HG03097 (cell line): Measurements from ENCODE around the gene RAB15.

ENCODE experiments used
- ATAC-seq: cut with Tn5 transposase; IDR thresholded peaks from one replicate; pipeline ENCODE4 v1.9.1; 2021; ENCODE audit not compliant: unreplicated experiment, low FRiP score

The RAB15 gene

DNA sequence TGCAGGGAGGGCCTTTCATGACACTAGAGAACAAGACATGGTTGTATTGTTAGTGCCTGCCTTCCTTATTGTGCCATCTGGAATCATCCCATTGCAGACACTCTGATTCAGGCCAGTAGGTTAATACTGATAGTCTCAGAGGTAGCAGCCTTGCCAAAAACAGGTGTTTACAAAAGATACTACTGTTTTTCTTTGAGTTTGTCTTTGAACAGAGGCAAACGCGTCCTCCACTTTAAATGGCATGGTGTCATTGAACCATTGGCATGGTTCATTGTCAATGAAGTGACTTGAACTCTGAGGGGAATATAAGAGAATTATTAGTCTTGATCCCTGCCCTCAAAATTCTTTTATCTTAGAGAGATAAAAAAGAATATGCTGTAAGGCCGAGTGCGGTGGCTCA is 18.8 kb upstream of the RAB15 start:
- no peak for ATAC-seq

DNA sequence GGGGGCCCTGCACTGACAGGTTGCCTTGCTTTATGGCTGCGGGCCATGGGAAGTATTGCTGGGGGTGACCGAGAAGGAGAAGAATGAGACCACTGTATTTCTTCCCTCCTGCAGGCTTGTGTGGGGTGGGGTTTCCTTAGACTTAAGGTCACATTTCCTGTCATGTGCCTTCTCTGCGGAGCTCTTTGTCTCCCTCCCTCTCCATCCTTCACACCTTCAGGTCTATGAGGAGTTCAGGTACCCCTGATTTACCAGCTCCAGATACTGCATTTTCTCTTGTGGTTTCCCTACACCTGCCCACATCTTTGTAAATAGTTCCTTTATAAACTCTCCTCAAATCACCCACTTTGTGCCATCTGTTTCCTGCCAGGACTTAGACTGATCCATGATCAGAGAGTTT is 18.2 kb upstream of the RAB15 start:
- no peak for ATAC-seq

DNA sequence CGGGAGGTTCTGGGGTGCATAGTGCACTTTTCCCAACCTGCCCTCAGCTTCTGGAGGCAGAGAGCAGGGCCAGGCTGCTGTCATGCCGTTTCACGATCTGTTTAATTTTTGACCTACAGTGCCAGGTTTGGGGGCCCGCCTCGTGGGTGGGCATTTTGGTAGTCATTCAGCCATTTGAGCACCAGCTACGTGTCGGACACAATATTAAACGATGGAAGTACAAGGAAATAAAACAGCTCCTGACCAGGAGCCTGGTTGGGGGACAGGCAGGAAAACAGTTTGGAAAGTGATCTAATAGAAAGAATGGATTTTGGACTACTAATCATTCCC is 15.3 kb upstream of the RAB15 start:
- no peak for ATAC-seq

DNA sequence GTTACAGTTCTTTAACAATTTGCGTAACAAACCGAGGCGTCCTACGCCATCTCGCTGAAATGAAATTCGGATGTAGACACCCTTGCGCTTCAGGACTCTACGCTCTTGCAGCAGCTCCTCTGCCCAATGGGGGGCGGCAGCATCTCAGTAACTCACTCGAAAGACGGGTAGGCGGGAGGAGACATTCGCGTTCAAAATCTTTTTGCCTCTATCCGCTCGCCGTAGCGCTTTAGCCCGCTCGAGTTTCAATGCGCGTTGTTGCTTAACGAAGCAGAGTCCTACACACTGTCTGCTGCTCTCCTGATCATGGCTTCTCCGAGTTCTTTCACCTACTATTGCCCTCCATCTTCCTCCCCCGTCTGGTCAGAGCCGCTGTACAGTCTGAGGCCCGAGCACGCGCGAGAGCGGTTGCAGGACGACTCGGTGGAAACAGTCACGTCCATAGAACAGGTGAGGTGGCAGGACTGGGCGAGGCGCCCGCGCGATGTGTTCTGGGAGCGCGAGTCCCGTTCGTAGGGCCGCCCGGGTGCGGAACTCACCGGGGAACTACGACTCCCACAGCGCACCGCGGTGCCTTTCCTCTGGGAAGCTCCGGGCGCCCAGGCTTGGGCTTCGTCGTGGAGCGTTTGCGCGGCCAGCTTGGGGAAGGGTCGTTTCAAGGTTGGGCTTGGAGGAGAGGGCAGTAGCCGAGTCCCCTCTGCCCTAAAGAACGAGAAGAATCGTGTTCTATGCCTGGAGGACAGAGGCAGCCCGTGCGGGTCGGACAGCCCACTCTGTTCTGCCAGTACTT is 14.7 kb upstream of the RAB15 start, which contains the start of gene FNTB:
TSS of gene FNTB (plus strand) at position 248 of the 790 bp plus-strand sequence. CDS start at position 307, 59 bp downstream.
- ATAC-seq: peak; percentile 84

DNA sequence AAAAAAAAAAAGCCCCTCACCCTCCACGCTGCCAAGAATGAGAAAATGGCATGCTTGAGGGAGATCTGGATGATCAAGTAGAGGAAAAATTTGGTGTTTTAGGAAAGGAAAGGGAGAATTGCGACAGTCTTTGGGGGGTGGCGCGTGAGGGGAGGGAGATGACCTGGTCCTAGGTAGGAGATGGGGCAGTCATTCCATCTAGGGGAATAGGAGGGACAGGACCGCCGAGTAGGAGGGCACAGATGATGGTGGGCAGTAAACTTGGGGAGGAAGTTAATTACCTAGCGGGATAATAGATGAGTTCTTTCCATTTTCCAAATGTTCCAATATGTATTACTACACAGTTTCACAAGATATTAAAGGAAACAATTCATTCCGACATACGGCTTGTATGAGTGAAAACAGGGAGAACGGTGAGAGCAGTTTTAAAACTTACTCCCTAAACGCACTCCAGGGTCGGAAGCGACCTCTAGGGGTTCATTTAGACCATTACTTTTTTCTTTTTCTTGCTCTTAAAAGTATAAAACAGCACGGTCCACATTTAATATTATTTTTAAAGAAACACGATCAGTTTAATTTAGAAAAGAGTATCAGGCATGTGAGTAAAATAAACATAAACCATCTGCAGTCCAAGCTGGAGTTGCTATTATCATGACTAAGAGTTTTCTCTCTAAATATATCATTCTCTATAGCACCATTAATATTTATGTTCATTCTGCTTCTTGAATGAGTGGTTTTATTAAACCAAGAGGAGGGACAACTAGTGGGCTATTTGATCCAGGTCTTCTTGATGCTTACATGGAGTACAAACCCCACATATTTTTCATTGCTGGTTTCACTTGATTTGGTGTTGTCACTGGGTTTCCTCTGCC is 11.5 kb upstream of the RAB15 start:
- ATAC-seq: no peak

DNA sequence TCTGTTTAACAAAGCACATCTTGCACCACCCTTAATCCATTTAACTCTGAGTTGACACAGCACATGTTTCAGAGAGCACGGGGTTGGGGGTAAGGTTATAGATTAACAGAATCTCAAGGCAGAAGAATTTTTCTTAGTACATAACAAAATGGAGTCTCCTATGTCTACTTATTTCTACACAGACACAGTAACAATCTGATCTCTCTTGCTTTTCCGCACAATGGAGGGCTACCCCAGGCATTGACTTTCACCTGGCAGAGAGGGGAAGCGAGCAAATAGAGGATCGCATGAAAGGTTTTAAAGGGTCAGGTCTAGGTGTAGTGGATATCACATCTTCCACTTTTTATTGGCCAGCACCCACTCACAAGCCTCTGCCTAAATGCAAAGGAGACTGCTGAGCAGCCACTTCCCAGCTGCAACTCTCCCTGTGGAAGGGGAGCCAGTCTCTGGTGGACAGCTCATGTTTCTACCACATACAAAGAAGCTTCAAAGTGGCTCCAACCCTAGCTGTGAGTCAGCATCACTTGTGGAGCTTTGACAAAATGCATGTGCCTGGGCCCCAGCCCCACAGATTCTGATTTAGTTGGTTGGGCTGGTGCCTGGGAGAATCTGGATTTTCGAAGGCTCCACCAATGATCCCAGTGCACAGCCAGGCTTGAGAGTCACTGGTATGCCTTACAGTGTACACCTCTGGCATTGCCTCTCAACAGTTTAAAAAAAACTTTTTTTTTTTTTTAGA is 7.4 kb upstream of the RAB15 start:
- ATAC-seq: no peak

DNA sequence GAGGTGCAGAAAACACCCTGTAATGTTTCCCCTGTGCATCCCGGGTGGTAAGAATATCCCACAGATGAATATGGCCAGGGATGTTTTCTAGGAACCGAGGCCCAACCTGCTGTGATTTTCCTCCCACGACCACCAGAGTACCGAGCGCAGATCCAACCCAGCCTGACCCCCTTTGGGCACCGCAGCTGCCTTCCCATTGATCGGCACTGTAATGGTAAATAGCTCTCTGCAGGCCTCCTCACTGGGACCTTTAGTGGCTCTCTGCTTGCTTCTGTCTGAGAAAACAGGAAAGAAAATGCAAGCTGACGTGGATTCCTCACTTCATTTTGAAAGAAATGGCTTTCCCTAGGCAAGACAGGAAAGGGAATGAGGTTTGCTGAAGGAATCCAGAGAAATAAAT is 2.4 kb upstream of the RAB15 start:
- no peak for ATAC-seq

DNA sequence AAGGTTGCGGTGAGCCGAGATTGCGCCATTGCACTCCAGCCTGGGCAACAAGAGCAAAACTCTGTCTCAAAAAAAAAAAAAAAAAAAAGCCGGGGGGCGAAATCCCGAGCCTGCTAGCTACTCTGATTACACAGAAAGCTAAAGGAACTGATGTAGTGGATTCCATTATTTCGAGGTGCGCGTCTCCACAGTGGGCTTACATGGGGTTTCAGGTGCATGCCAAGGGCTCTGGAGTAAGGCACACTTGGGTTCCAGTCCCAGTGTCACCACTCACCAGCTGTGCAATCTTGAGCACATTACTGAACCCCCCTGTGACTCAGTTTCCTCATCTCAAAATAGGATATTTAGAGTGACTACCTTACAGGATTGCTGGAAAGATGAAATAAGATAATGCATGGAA is 1.7 kb upstream of the RAB15 start:
- ATAC-seq: no peak

DNA sequence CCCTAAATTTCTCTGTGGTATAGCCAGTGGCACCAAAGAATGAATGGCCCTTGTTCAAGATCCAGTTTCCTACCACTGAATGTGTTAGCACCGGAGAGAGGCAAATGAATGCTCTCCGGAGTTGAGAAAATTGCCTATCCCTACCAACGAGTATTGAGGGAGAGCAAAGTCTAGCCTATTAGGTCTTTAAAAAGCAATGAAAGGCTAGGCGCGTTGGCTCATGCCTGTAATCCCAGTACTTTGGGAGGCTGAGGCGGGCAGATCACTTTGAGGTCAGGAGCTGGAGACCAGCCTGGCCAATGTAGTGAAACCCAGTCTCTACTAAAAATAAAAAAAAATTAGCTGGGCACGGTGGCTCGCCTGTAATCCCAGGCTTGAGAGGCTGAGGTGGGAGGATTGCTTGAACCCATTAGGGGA is 898 bp upstream of the RAB15 start:
- no peak for ATAC-seq

DNA sequence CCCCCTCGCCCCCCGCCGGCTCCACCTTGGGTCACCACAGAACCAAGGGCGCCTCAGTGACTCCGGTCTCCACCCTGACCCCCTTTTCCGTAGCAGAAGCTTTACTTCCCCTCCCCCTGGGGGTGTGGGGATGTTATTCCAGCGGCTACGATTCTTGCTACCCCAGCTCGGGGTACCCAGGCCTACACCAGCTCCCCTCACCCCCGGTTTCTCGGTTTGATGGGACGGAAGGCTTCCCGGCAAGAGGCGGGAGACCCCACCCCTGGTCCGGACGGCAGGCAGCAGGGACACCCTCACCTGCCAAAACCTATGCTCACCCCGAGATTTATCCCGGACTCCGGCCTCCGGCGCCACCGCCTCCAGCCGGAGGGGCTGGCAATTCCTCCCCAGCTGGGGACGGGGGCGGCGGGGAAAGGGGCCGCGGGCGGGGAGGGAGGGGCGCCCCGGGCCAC is 619 bp downstream of the RAB15 start:
- ATAC-seq: no peak

DNA sequence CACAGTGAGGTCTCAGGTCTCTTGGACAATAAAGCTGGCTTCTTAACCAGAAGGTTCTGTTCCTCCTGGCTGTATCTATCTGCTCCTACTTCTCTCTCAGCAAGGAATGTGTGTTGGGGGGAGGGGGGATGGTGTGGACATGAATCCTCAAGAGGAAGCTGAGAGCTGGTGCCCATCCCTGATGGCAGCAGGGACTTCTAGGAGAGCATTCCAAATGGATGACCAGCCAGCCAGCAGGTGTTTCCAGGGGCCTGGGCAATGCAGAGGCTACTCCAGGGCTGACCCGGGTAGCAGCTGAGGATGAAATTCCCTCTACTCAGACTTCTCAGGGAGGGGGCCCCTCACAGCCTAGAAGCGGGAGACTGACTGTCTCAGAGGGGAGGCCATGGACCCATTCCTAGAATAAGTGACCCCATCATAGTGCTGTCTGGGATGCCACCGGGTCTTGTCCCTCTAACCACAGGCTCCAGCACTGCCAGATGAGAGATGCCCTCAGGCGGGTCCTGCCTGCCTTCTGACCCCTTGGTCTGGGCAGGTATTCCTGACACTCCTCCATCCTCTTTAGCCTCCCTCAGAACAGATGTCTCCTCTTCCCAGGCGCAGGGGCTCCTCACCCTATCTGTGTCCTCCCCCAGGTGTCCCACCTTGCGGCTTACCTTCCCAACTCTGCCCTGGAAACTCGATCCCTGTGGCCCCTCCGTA is 1.2 kb downstream of the RAB15 start:
- ATAC-seq: no peak

DNA sequence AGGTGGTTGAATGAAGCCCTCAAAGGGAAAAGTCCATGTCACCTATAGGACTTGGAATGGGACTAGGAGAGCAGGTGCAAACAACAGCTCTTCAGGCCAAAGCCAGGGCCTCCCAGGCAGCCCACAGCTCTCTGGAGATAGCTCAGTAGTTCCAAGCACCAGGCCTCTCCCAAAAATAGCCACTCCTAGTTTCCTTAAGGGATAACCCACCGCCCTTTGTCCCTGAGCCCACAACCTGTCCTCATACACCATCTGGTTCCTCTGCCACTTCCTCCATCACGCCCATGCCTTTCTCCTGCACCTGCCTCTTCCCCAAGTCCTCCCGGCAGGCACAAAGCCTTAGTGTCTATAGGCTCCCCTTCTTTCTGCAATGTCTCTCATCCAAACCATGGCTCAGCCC is 2.1 kb downstream of the RAB15 start:
- ATAC-seq: no peak

DNA sequence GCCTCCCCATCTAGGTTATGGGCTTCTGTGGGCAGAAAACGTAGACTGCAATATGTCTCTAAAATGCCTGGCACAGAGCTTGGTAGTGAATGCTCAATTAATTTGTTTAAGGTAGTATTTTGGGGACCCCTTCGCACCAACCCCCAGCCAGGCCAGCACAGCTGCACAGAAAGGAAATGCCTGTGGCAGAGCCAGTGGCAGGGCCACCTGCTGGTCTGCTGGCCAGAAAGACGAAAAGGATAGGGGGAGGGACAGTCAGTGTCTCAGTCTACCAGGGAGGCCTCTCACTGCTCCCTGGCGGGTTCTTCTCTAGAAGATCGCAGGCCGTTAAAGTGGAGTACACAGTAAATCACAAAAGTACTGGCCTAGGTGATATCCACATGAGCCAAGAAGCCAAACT is 3.5 kb downstream of the RAB15 start:
- ATAC-seq: no peak

DNA sequence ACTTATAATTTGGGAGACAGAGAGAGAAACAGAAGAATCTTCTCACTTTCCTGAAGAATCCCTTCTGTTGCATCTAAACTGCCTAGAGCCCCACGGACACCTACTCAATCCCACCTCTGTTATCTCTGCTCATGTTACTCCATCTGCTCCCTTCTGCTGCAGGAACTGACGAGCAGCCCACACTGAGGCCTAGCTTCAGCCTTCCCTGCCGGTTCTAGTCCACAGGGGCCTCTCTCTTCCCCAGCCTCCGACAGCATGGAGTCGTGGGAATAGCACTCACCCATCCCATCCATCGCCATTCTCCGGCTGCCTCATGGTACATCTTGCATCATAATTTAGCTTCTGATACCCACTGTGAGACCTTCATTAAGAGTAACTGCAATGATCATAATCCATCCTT is 4.0 kb downstream of the RAB15 start:
- ATAC-seq: no peak

DNA sequence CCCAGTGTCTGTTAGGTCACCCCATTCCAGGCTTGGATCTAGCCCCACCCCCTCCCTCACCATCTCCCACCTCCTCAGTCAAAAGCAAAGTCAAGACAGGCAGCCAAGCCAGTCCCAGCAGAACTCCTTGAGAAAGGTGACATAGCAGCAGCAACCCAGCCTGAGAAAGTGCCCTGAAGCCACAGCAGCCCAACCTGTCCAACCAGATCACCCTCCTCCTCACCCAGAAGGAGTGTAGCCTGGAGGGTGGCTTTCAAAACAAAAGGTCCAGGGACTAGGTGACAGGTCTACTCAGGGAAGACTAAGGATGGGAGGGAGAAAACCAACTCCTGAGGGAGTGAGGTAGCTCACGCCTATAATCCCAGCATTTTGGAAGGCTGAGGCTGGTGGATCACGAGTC is 5.2 kb downstream of the RAB15 start:
- no peak for ATAC-seq

DNA sequence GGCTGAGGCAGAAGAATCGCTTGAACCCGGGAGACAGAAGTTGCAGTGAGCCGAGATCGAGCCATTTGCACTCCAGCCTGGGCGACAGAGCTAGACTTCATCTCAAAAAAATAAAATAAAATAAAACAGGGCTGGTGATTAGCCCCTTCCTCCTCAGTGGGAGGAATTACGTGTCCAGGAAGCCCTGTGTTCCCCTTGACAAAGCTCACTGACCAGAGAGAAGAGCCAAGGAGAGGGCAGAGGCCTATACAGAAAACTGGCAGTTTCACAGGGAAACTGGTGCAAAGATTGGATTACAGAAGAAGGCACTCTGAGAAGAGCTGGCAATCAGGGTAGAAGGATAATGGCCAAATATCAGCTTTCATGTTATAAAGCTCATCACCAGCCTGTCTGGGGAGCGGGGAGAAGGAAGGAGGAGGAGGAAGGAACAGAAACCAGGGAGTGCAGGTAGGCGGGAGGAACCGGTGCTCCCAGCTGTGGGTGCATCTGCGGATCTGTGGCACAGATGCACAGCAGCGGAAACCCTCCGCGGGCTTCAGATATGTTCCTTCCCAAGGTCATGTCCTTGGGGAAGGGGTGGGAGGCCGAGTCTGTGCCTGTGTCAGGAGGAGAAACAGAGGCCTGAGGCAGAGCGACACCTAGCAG is 6.7 kb downstream of the RAB15 start:
- ATAC-seq: no peak

DNA sequence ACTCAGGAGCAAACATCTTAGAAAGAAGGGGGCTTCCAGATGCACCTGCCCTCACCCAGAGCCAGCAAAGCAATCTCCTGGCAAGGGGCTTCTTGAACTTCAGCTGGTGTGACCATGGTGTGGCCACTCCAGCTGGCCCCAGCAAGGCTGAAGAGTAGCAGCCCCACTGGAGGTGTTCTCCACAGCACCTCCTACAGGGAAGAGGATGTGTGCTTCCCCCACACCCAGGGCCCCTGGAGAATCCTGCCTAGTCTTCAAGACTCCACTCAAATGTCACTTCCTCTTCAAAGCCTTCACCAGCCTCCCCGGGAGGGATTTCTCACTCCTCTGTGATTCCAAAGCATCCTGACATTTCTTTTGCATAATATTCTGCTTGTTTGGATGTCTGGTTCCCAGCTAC is 8.5 kb downstream of the RAB15 start:
- no peak for ATAC-seq

DNA sequence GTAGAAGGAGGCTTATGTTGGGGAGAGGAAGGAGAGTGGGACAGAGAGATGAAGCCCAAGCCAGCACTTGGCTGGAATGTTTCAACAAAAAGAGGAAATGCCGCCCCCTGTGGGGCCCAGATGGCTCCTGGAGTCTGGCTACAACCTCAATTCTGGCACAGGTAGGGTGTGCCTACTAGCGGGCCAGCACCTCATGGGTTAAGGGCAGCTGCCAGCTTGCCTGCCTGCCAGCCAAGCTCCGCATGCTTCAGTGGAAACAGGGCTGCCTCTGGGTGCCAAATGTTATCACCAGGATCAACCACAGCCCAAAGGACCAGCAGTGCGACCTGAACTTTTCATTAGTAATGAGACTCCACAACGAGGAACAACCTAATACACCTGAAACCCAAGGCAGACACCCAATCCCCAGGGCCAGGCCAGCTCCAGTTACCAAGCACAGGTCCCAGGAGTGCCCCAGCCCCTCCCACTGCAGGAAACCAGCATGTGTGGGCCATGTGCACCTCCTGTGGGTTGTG is 11.3 kb downstream of the RAB15 start:
- ATAC-seq: no peak

DNA sequence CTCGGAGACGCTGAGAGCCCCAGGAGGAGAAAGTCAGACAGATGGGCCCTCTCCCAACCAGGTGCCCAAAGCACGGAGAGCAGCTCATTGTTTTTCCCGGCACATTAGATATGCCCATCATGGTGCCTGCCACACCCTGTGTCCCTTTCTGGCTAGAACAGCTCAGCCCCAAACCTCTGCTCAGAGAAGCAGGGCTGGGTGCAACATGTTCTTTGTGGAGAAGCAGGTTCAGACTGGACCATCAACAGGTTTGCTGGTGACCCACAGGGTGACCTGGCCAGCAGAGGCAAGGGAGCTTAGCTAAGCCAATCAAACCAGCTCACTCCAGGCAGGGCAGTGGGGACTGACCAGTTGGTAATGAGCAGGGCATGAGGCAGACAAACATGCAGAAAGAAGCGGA is 13.4 kb downstream of the RAB15 start:
- ATAC-seq: no peak

DNA sequence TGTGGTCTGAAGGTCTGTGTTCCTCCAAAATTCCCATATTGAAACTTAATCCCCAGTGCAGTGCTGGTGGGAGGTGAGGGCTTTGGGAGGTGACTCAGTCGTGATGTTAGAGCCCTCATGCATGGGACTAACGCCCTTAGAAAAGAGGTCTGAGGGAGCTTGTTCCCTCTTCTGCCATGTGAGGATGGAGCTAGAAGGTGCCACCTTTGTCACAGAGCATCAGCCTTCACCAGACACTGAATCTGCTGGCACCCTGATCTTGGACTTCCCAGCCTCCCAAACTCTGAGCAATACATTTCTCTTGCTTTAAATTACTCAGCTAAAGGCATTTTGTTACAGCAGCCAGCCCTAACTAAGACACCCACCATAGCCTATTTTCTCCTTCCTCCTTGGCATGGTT is 13.9 kb downstream of the RAB15 start:
- no peak for ATAC-seq
